Measurements from ENCODE around the gene CORO2B. TPM values are rescaled to one million over a fixed set of nuclear protein-coding genes. Genes with fewer than 3 reads are reported as not detected.

The CORO2B gene
- total and polyA plus RNA-seq, 9 donors: 7.5 to 61.0 (median 18.0) TPM

DNA sequence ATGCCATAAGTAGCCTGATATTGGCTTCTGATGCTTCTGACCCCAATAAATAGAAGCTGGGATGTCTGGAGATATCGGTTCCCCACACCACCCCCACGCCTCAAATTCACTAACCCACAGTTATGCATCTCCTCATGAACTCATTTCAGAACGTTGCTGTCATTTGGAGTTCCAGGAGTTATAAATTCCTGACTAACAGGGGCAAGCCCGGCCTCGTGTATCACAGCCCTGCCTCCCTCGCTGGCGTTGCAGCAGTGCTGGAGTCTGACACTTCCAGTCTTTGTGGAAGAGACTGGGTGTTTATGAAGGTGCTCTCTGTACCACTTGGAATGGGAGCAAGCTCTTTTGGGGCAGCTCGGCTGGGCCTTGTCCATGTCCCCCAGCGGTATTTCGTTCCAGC, 140.9 kb downstream of the CORO2B start:
- no peaks in the 10 kb centered on the region for H3K4me1 ChIP-seq (ENCODE audit: insufficient read depth)
- H3K36me3 ChIP-seq: no peaks in the 10 kb centered on the region
- DNase-seq: no peak
- H3K27ac ChIP-seq: no peak overlapping the region
- whole genome bisulfite sequencing, 3 donors: 71 to 74% (median 73%) methylated on average over 10 of the region's 10 CpGs
- no peaks in the 10 kb centered on the region for H3K27me3 ChIP-seq
- no peaks in the 10 kb centered on the region for H3K9me3 ChIP-seq
- intact Hi-C loops (cut with DNase I): no loop called here
- no peak for TF ChIP-seq EP300 (IDR thresholded peaks at IDR 0.05)
- TF ChIP-seq, protein P1, sequence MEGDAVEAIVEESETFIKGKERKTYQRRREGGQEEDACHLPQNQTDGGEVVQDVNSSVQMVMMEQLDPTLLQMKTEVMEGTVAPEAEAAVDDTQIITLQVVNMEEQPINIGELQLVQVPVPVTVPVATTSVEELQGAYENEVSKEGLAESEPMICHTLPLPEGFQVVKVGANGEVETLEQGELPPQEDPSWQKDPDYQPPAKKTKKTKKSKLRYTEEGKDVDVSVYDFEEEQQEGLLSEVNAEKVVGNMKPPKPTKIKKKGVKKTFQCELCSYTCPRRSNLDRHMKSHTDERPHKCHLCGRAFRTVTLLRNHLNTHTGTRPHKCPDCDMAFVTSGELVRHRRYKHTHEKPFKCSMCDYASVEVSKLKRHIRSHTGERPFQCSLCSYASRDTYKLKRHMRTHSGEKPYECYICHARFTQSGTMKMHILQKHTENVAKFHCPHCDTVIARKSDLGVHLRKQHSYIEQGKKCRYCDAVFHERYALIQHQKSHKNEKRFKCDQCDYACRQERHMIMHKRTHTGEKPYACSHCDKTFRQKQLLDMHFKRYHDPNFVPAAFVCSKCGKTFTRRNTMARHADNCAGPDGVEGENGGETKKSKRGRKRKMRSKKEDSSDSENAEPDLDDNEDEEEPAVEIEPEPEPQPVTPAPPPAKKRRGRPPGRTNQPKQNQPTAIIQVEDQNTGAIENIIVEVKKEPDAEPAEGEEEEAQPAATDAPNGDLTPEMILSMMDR (IDR thresholded peaks at IDR 0.05): no peak
- no peak for TF ChIP-seq POLR2A (IDR thresholded peaks at IDR 0.05)
- H3K4me3 ChIP-seq: no peak overlapping the region

DNA sequence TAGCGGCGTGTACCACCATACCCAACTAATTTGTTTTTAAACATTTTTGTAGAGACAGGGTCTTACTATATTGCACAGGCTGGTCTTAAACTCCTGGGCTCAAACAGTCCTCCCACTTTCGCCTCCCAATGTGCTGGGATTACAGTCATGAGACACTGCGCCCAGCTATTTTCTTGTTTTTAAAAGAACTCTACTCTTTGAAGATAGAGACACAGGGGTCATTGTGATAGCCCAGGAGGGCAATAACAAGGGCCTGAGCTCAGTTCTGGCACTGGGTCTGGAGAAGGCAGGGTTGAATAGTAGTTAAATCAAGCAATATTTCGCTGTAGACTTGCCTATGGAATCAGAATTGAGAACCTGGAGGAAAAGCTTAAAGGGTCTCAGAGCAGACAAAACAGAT, 143.1 kb downstream of the CORO2B start:
- no peak for TF ChIP-seq POLR2A (IDR thresholded peaks at IDR 0.05)
- TF ChIP-seq, protein P1 (IDR thresholded peaks at IDR 0.05): no peak
- no peak for TF ChIP-seq EP300 (IDR thresholded peaks at IDR 0.05)
- WGBS, 3 donors: 94% methylated on average over 5 of the region's 5 CpGs
- intact Hi-C loops (cut with DNase I): no loop called here

DNA sequence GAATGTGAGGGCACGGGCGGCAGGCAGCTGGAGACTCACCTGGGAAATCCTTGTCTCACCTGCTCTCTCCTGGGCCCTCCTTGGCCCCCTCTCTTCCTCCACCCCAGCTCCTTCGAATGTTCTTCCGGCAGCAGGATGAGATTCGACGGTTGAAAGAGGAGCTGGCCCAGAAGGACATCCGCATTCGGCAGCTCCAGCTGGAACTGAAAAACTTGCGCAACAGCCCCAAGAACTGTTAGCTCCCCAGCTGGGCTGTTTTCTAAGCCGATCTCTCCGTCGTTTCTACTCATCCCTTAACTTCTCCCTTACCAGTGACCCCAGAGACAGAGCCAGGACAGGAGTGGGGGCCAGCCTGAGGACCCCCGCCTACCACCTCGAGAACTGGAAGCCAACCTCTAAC, 146.9 kb downstream of the CORO2B start:
- peak; percentile 53 to 81 (median 69) for DNase-seq
- H3K9me3 ChIP-seq: no peaks in the 10 kb centered on the region
- intact Hi-C loops (cut with DNase I): loop anchor here in 2 of 4 donors (5.0 kb wide), 2 partner anchors 38 to 152 kb away; no protein-coding TSS in a partner anchor
- H3K4me3 ChIP-seq: no peak overlapping the region
- WGBS, 3 donors: 32 to 35% (median 34%) methylated on average over 14 of the region's 14 CpGs
- H3K36me3 ChIP-seq: no peaks in the 10 kb centered on the region
- TF ChIP-seq EP300 (IDR thresholded peaks at IDR 0.05): no peak
- TF ChIP-seq POLR2A (IDR thresholded peaks at IDR 0.05): no peak
- TF ChIP-seq, protein P1 (IDR thresholded peaks at IDR 0.05): no peak
- no peaks in the 10 kb centered on the region for H3K27me3 ChIP-seq
- H3K4me1 ChIP-seq (ENCODE audit: insufficient read depth): peaks cover 16% of the 10 kb centered on the region
- H3K27ac ChIP-seq: peak overlapping the region in 1 of 2 donors; percentile 63

More for the DNA sequence above, 143.1 kb downstream of the CORO2B start:
- H3K27me3 ChIP-seq: no peaks in the 10 kb centered on the region
- H3K4me3 ChIP-seq: no peak overlapping the region
- no peak overlapping the region for H3K27ac ChIP-seq
- no peak for DNase-seq
- H3K36me3 ChIP-seq: no peaks in the 10 kb centered on the region
- H3K9me3 ChIP-seq: no peaks in the 10 kb centered on the region
- peaks cover 4% of the 10 kb centered on the region for H3K4me1 ChIP-seq (ENCODE audit: insufficient read depth)

DNA sequence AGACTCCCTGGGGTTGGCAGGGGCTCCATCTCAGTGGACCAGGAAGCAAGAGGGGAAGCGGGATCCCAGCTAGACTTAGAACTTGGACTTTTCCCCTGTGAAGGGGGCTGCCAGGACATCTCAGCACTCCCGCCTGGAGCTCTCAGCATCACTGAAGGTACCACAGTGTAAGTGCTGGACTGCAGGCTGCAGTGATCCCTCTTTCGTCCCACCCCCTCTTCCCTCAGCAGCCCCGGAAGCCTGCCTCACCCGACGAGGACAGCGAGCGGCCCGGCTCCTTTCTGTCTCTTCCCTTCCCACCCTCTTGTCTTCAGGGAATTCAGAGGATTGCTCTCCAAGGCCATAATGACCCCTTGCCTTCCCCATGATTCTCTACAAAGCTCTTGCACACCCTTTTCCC, 147.5 kb downstream of the CORO2B start:
- intact Hi-C loops (cut with DNase I): loop anchor here in 2 of 4 donors (5.0 kb wide), 2 partner anchors 39 to 151 kb away; no protein-coding TSS in a partner anchor
- Histone ChIP-seq H3K9me3 (no peaks in the 10 kb centered on the region), H3K27me3 (no peaks in the 10 kb centered on the region), H3K27ac (peak overlapping the region in 1 of 2 donors; percentile 63), H3K4me3 (no peak overlapping the region), H3K36me3 (no peaks in the 10 kb centered on the region), H3K4me1 (ENCODE audit: insufficient read depth) (peaks cover 18% of the 10 kb centered on the region)
- 93 to 95% (median 93%) methylated on average over 9 of the region's 9 CpGs for WGBS, 3 donors
- no peak for TF ChIP-seq EP300 (IDR thresholded peaks at IDR 0.05)
- TF ChIP-seq, protein P1 (IDR thresholded peaks at IDR 0.05): no peak
- no peak for TF ChIP-seq POLR2A (IDR thresholded peaks at IDR 0.05)
- no peak for DNase-seq

Data from ovary (tissue), 9 donors.